ENCODE results near the gene HTATIP2.
"Not testable (repeated sequence)": the region's sequence is repeated elsewhere in the genome, so short reads cannot be mapped to it uniquely, and the experiment has no call there.

HTATIP2 gene

GRCh38 chr11:20369826-20370225 lies 6.3 kb downstream of the HTATIP2 start:
- no peak overlapping the region for H3K4me3 ChIP-seq (ENCODE audit: low read depth, low read length)
- no peak for TF ChIP-seq CTCF (conservative IDR thresholded peaks at IDR 0.05; ENCODE audit: low read depth, low read length)
- DNase-seq (ENCODE audit: low read depth): no peak

GRCh38 chr11:20372081-20372626 lies 8.6 kb downstream of the HTATIP2 start:
- no peak overlapping the region for H3K4me3 ChIP-seq (ENCODE audit: low read depth, low read length)

GRCh38 chr11:20373147-20373546 lies 9.6 kb downstream of the HTATIP2 start:
- TF ChIP-seq CTCF (conservative IDR thresholded peaks at IDR 0.05; ENCODE audit: low read depth, low read length): no peak
- no peak overlapping the region for H3K4me3 ChIP-seq (ENCODE audit: low read depth, low read length)
- DNase-seq (ENCODE audit: low read depth): no peak

More at GRCh38 chr11:20372081-20372626, 8.6 kb downstream of the HTATIP2 start:
- no peak for DNase-seq (ENCODE audit: low read depth)
- no peak for TF ChIP-seq CTCF (conservative IDR thresholded peaks at IDR 0.05; ENCODE audit: low read depth, low read length)

- TF ChIP-seq CTCF (conservative IDR thresholded peaks at IDR 0.05; ENCODE audit: low read depth, low read length): no peak
- no peak for DNase-seq (ENCODE audit: low read depth)
- no peak overlapping the region for H3K4me3 ChIP-seq (ENCODE audit: low read depth, low read length)
Measured at GRCh38 chr11:20373568-20374209, 10.2 kb downstream of the HTATIP2 start.

- DNase-seq (ENCODE audit: low read depth): peak; percentile 20
- TF ChIP-seq CTCF (conservative IDR thresholded peaks at IDR 0.05; ENCODE audit: low read depth, low read length): no peak
- no peak overlapping the region for H3K4me3 ChIP-seq (ENCODE audit: low read depth, low read length)
Measured at GRCh38 chr11:20374741-20375300, 11.3 kb downstream of the HTATIP2 start.

- H3K4me3 ChIP-seq (ENCODE audit: low read depth, low read length): no peak overlapping the region
- DNase-seq (ENCODE audit: low read depth): no peak
- no peak for TF ChIP-seq CTCF (conservative IDR thresholded peaks at IDR 0.05; ENCODE audit: low read depth, low read length)
Measured at GRCh38 chr11:20376162-20376730, 12.7 kb downstream of the HTATIP2 start.

GRCh38 chr11:20385996-20386395 lies 22.5 kb downstream of the HTATIP2 start:
- not testable (repeated sequence) for DNase-seq (ENCODE audit: low read depth); H3K4me3 ChIP-seq (ENCODE audit: low read depth, low read length)

Measured in choroid plexus epithelial cell (primary cell).